ENCODE measurements around the gene SNX1. TPM values are rescaled to one million over a fixed set of nuclear protein-coding genes. Genes with fewer than 3 reads are reported as not detected.

Gene SNX1
- polyA plus RNA-seq = 10 to 100 TPM; 56.5 to 95.7 (median 75.0) TPM
- long read RNA-seq, donor 1 = 0 reads
- long read RNA-seq, donor 2, transcript SNX1-208 (15 exons, 1,971 nt) = major isoform, 8 of 9 reads
- long read RNA-seq, donor 2, partial matches to known transcripts = 0 of 9 reads
- long read RNA-seq, donor 2, other reads (novel, unspliced or antisense) = 0 of 9 reads
- long read RNA-seq, donor 3, transcript SNX1-208 (15 exons, 1,971 nt) = major isoform, 8 of 22 reads
- long read RNA-seq, donor 3, partial matches to known transcripts = 13 of 22 reads
- long read RNA-seq, donor 3, other reads (novel, unspliced or antisense) = 0 of 22 reads
- long read RNA-seq, donor 4 = 0 reads
- long read RNA-seq, donor 5, partial matches to known transcripts = 0 of 3 reads
- long read RNA-seq, donor 5, other reads (novel, unspliced or antisense) = 0 of 3 reads
- long read RNA-seq, donor 6, transcript SNX1-208 (15 exons, 1,971 nt) = major isoform, 14 of 25 reads
- long read RNA-seq, donor 6, partial matches to known transcripts = 9 of 25 reads
- long read RNA-seq, donor 6, other reads (novel, unspliced or antisense) = 0 of 25 reads
- long read RNA-seq, donor 7, transcript SNX1-208 (15 exons, 1,971 nt) = major isoform, 16 of 23 reads
- long read RNA-seq, donor 7, partial matches to known transcripts = 6 of 23 reads
- long read RNA-seq, donor 7, other reads (novel, unspliced or antisense) = 0 of 23 reads
- long read RNA-seq, donor 8, partial matches to known transcripts = 0 of 3 reads
- long read RNA-seq, donor 8, other reads (novel, unspliced or antisense) = 0 of 3 reads
- long read RNA-seq, donor 9, partial matches to known transcripts = 138 of 141 reads
- long read RNA-seq, donor 9, other reads (novel, unspliced or antisense) = 0 of 141 reads
- long read RNA-seq, donor 10, transcript SNX1-208 (15 exons, 1,971 nt) = major isoform, 14 of 29 reads
- long read RNA-seq, donor 10, partial matches to known transcripts = 12 of 29 reads
- long read RNA-seq, donor 10, other reads (novel, unspliced or antisense) = 0 of 29 reads

GRCh38 chr15:64095795-64096667 lies at the start of gene SNX1:
SNX1 (plus strand) TSS chr15:64095982; CDS start chr15:64096014, 32 bp downstream.
- Histone ChIP-seq H3K4me1 (ENCODE audit: control insufficient read depth in 3 of 3, insufficient read depth in 2 of 3, low read depth in 1 of 3, low read length in 2 of 3) (peaks cover 5 to 26% (median 7%) of the 10 kb centered on the region in 3 donors), H3K4me3 (ENCODE audit: low read depth in 1 of 3, low read length in 3 of 3) (peak within 1 kb of the TSS; percentile 81 to 92 (median 83)), H3K27ac (ENCODE audit: low read depth in 1 of 3, low read length in 2 of 3) (peak within 1 kb of the TSS; percentile 82 to 86 (median 82)), H3K9me3 (ENCODE audit: control insufficient read depth in 2 of 2, insufficient read depth in 1 of 2, low read depth in 1 of 2, low read length in 1 of 2) (no peaks in the 10 kb centered on the region), H3K27me3 (ENCODE audit: control insufficient read depth in 3 of 3, insufficient read depth in 3 of 3, low read length in 3 of 3) (no peaks in the 10 kb centered on the region), H3K36me3 (ENCODE audit: control insufficient read depth in 3 of 3, insufficient read depth in 2 of 3, low read depth in 1 of 3, low read length in 3 of 3) (peaks cover 0 to 3% (median 0%) of the 10 kb centered on the region in 3 donors)
- DNase-seq (peak; percentile 95 to 97), FAIRE-seq (no peak)
- WGBS, 3 donors = 0 to 1% (median 0%) methylated on average over 64 to 70 of the region's 70 CpGs

- H3K9me3 ChIP-seq (ENCODE audit: control insufficient read depth in 2 of 2, insufficient read depth in 1 of 2, low read depth in 1 of 2, low read length in 1 of 2) = no peaks in the 10 kb centered on the region
- peak within 1 kb of the TSS in 2 of 3 donors; percentile 55 to 82 for H3K27ac ChIP-seq (ENCODE audit: low read depth in 1 of 3, low read length in 2 of 3)
- DNase-seq = peak; percentile 83 to 86
- H3K27me3 ChIP-seq (ENCODE audit: control insufficient read depth in 3 of 3, insufficient read depth in 3 of 3, low read length in 3 of 3) = peaks cover 0 to 4% (median 0%) of the 10 kb centered on the region in 3 donors
- 9 to 18% (median 15%) methylated on average over 33 to 50 of the region's 50 CpGs for WGBS, 3 donors
- FAIRE-seq = no peak
- H3K36me3 ChIP-seq (ENCODE audit: control insufficient read depth in 3 of 3, insufficient read depth in 2 of 3, low read depth in 1 of 3, low read length in 3 of 3) = no peaks in the 10 kb centered on the region
- peak within 1 kb of the TSS; percentile 40 to 90 (median 54) for H3K4me3 ChIP-seq (ENCODE audit: low read depth in 1 of 3, low read length in 3 of 3)
- H3K4me1 ChIP-seq (ENCODE audit: control insufficient read depth in 3 of 3, insufficient read depth in 2 of 3, low read depth in 1 of 3, low read length in 2 of 3) = peaks cover 0 to 27% (median 0%) of the 10 kb centered on the region in 3 donors
These were observed 49.2 kb upstream of the SNX1 start, which contains the start of gene DAPK2 for GRCh38 chr15:64046421-64047153. DAPK2 (minus strand) TSS chr15:64046485; CDS start chr15:64040261, 6,224 bp downstream.

- H3K4me3 ChIP-seq (ENCODE audit: low read depth in 1 of 3, low read length in 3 of 3) = no peak overlapping the region
- no peak for FAIRE-seq
- H3K9me3 ChIP-seq (ENCODE audit: control insufficient read depth in 2 of 2, insufficient read depth in 1 of 2, low read depth in 1 of 2, low read length in 1 of 2) = no peaks in the 10 kb centered on the region
- H3K4me1 ChIP-seq (ENCODE audit: control insufficient read depth in 3 of 3, insufficient read depth in 2 of 3, low read depth in 1 of 3, low read length in 2 of 3) = peaks cover 0 to 32% (median 0%) of the 10 kb centered on the region in 3 donors
- no peaks in the 10 kb centered on the region for H3K36me3 ChIP-seq (ENCODE audit: control insufficient read depth in 3 of 3, insufficient read depth in 2 of 3, low read depth in 1 of 3, low read length in 3 of 3)
- H3K27me3 ChIP-seq (ENCODE audit: control insufficient read depth in 3 of 3, insufficient read depth in 3 of 3, low read length in 3 of 3) = peaks cover 0 to 4% (median 0%) of the 10 kb centered on the region in 3 donors
- WGBS, 3 donors = 81 to 96% (median 85%) methylated on average over 1 of the region's 1 CpG
- H3K27ac ChIP-seq (ENCODE audit: low read depth in 1 of 3, low read length in 2 of 3) = no peak overlapping the region
- no peak for DNase-seq
These were observed 46.9 kb upstream of the SNX1 start for GRCh38 chr15:64048781-64049460.

- WGBS, 3 donors = 71 to 78% (median 74%) methylated on average over 8 of the region's 8 CpGs
- Histone ChIP-seq H3K9me3 (ENCODE audit: control insufficient read depth in 2 of 2, insufficient read depth in 1 of 2, low read depth in 1 of 2, low read length in 1 of 2) (no peaks in the 10 kb centered on the region), H3K27me3 (ENCODE audit: control insufficient read depth in 3 of 3, insufficient read depth in 3 of 3, low read length in 3 of 3) (peaks cover 0 to 4% (median 0%) of the 10 kb centered on the region in 3 donors), H3K4me3 (ENCODE audit: low read depth in 1 of 3, low read length in 3 of 3) (no peak overlapping the region), H3K36me3 (ENCODE audit: control insufficient read depth in 3 of 3, insufficient read depth in 2 of 3, low read depth in 1 of 3, low read length in 3 of 3) (no peaks in the 10 kb centered on the region), H3K27ac (ENCODE audit: low read depth in 1 of 3, low read length in 2 of 3) (no peak overlapping the region), H3K4me1 (ENCODE audit: control insufficient read depth in 3 of 3, insufficient read depth in 2 of 3, low read depth in 1 of 3, low read length in 2 of 3) (peaks cover 0 to 20% (median 0%) of the 10 kb centered on the region in 3 donors)
- DNase-seq = no peak
- FAIRE-seq = no peak
These were observed 45.3 kb upstream of the SNX1 start for GRCh38 chr15:64050281-64051092.

- no peak for DNase-seq
- Histone ChIP-seq H3K27ac (ENCODE audit: low read depth in 1 of 3, low read length in 2 of 3) (no peak overlapping the region), H3K27me3 (ENCODE audit: control insufficient read depth in 3 of 3, insufficient read depth in 3 of 3, low read length in 3 of 3) (peaks cover 0 to 4% (median 0%) of the 10 kb centered on the region in 3 donors), H3K4me1 (ENCODE audit: control insufficient read depth in 3 of 3, insufficient read depth in 2 of 3, low read depth in 1 of 3, low read length in 2 of 3) (peaks cover 0 to 17% (median 0%) of the 10 kb centered on the region in 3 donors), H3K36me3 (ENCODE audit: control insufficient read depth in 3 of 3, insufficient read depth in 2 of 3, low read depth in 1 of 3, low read length in 3 of 3) (no peaks in the 10 kb centered on the region), H3K4me3 (ENCODE audit: low read depth in 1 of 3, low read length in 3 of 3) (no peak overlapping the region), H3K9me3 (ENCODE audit: control insufficient read depth in 2 of 2, insufficient read depth in 1 of 2, low read depth in 1 of 2, low read length in 1 of 2) (no peaks in the 10 kb centered on the region)
- no peak for FAIRE-seq
- WGBS, 3 donors = 88 to 95% (median 93%) methylated on average over 2 of the region's 2 CpGs
These were observed 44.7 kb upstream of the SNX1 start for GRCh38 chr15:64051093-64051402.

- Histone ChIP-seq H3K9me3 (ENCODE audit: control insufficient read depth in 2 of 2, insufficient read depth in 1 of 2, low read depth in 1 of 2, low read length in 1 of 2) (no peaks in the 10 kb centered on the region), H3K4me1 (ENCODE audit: control insufficient read depth in 3 of 3, insufficient read depth in 2 of 3, low read depth in 1 of 3, low read length in 2 of 3) (peaks cover 0 to 14% (median 0%) of the 10 kb centered on the region in 3 donors), H3K27ac (ENCODE audit: low read depth in 1 of 3, low read length in 2 of 3) (no peak overlapping the region), H3K27me3 (ENCODE audit: control insufficient read depth in 3 of 3, insufficient read depth in 3 of 3, low read length in 3 of 3) (peaks cover 0 to 4% (median 0%) of the 10 kb centered on the region in 3 donors), H3K4me3 (ENCODE audit: low read depth in 1 of 3, low read length in 3 of 3) (no peak overlapping the region), H3K36me3 (ENCODE audit: control insufficient read depth in 3 of 3, insufficient read depth in 2 of 3, low read depth in 1 of 3, low read length in 3 of 3) (no peaks in the 10 kb centered on the region)
- DNase-seq = no peak
- 76 to 79% (median 79%) methylated on average over 6 of the region's 6 CpGs for WGBS, 3 donors
- FAIRE-seq = no peak
These were observed 44.1 kb upstream of the SNX1 start for GRCh38 chr15:64051407-64052259.
